22Rv1 (cell line): ENCODE measurements around the gene MYORG.

Experiments
- CTCF ChIP-seq: fragments of 450-650 bp; IDR thresholded peaks from 2 replicates; pipeline ENCODE4 v1.5.1; 2017; ENCODE audit warnings: mild to moderate bottlenecking
- ZFX ChIP-seq: fragments of 450-650 bp; IDR thresholded peaks from 2 replicates; pipeline ENCODE4 v1.6.1; 2017; ENCODE audit warnings: antibody characterized with exemption, borderline replicate concordance

GRCh38 chr9:34334916-34335315 is 41.8 kb downstream of the MYORG start:
- TF ChIP-seq ZFX = no peak
- TF ChIP-seq CTCF = no peak
